Tibial nerve (tissue), 4 donors: Measurements from ENCODE around the gene DOCK2. TPM values are rescaled to one million over a fixed set of nuclear protein-coding genes. Genes with fewer than 3 reads are reported as not detected.

Experiments
- DNase-seq, 2 donors: peaks; one replicate each; pipeline ENCODE4 v3.0.0-alpha.2; 2019; ENCODE audit warnings: low spot score in 2 of 2
- H3K27ac ChIP-seq, 4 donors: fragments of 200-600 bp; sonication (generic) in 3 of 4; one replicate each; pipeline ENCODE4 v1.5.1; 2017 to 2019; ENCODE audit warnings: mild to moderate bottlenecking in 1 of 4
- H3K27me3 ChIP-seq, 2 donors: fragments of 200-600 bp; sonication (generic) in 1 of 2; one replicate each; pipeline versions ENCODE4 v1.5.1 to v1.6.0; 2017 to 2019
- H3K36me3 ChIP-seq, 3 donors: fragments of 200-600 bp; sonication (generic); one replicate each; pipeline ENCODE4 v1.5.1; 2018 to 2019
- H3K4me1 ChIP-seq, 4 donors: fragments of 200-600 bp; sonication (generic) in 3 of 4; one replicate each; pipeline ENCODE4 v1.5.1; 2017 to 2019
- H3K4me3 ChIP-seq, 4 donors: fragments of 200-600 bp; sonication (generic) in 3 of 4; one replicate each; pipeline ENCODE4 v1.5.1; 2017 to 2019; ENCODE audit warnings: mild to moderate bottlenecking in 1 of 4, moderate library complexity in 1 of 4
- H3K9me3 ChIP-seq, 4 donors: fragments of 200-600 bp; sonication (generic) in 3 of 4; one replicate each; pipeline ENCODE4 v1.5.1; 2017 to 2019
- EP300 ChIP-seq, 2 donors: sonication (generic); formaldehyde crosslinking; IDR thresholded peaks; one replicate each; pipeline ENCODE4 v1.6.1; 2017; ENCODE audit warnings: antibody characterized with exemption in 2 of 2, mild to moderate bottlenecking in 1 of 2
- POLR2A ChIP-seq, 2 donors: fragments of 450-650 bp; IDR thresholded peaks; one replicate each; pipeline ENCODE4 v1.6.1; 2017; ENCODE audit warnings: antibody characterized with exemption in 2 of 2, mild to moderate bottlenecking in 2 of 2, moderate library complexity in 2 of 2
- WGBS, 2 donors: methylation state at CpG; one replicate each; pipeline ENCODE4 v1.1.5; 2018; 5-methylcytosine and 5-hydroxymethylcytosine counted together
- total RNA-seq, 4 donors: library from RNA; depleted of rRNA; stranded (reverse); fragments of >200 nt; gene quantifications; one replicate each; pipeline ENCODE4 v1.1.0, GENCODE V29; 2016
- TF ChIP-seq, protein P1 (sequence below), 5 experiments: fragments of 200-600 bp in 3 of 5; fragments of 450-650 bp in 2 of 5; sonication (generic) in 3 of 5; IDR thresholded peaks; one replicate each; pipeline ENCODE4 v1.5.1; 2016 to 2019; ENCODE audit warnings: antibody characterized with exemption in 5 of 5, mild to moderate bottlenecking in 3 of 5, moderate library complexity in 2 of 5

Gene DOCK2
- total RNA-seq, 4 donors from 2014 or later: 14.9 to 83.4 (median 23.8) TPM

DNA sequence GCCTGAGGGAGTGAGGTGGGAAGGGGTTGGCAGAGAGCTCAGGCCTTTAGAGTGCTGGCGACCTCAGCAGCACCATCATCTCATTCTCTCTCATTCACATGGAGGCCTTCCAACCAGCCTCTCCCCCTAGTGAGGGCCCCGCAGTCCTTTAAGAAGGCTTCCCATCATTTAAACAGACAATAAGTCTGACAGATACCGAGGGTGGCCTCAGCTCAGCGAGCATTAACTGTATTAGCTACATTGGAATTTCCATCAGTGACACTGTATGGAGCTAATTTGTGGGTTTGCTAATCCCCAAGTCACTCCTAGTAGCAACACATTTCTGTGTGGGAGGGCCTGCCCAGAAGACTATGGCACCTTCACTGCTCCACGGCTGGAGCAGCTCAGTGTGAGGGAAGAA is 267.4 kb downstream of the DOCK2 start:
- WGBS, 2 donors: 64 to 72% methylated on average over 2 to 5 of the region's 5 CpGs
- no peaks in the 10 kb centered on the region for H3K36me3 ChIP-seq
- DNase-seq: no peak
- no peak overlapping the region for H3K27ac ChIP-seq
- H3K9me3 ChIP-seq: no peaks in the 10 kb centered on the region
- TF ChIP-seq EP300 (IDR thresholded peaks at IDR 0.05) (no peak), POLR2A (IDR thresholded peaks at IDR 0.05) (no peak)
- TF ChIP-seq, protein P1, sequence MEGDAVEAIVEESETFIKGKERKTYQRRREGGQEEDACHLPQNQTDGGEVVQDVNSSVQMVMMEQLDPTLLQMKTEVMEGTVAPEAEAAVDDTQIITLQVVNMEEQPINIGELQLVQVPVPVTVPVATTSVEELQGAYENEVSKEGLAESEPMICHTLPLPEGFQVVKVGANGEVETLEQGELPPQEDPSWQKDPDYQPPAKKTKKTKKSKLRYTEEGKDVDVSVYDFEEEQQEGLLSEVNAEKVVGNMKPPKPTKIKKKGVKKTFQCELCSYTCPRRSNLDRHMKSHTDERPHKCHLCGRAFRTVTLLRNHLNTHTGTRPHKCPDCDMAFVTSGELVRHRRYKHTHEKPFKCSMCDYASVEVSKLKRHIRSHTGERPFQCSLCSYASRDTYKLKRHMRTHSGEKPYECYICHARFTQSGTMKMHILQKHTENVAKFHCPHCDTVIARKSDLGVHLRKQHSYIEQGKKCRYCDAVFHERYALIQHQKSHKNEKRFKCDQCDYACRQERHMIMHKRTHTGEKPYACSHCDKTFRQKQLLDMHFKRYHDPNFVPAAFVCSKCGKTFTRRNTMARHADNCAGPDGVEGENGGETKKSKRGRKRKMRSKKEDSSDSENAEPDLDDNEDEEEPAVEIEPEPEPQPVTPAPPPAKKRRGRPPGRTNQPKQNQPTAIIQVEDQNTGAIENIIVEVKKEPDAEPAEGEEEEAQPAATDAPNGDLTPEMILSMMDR (IDR thresholded peaks at IDR 0.05): no peak
- H3K27me3 ChIP-seq: no peaks in the 10 kb centered on the region
- H3K4me1 ChIP-seq: no peaks in the 10 kb centered on the region
- no peak overlapping the region for H3K4me3 ChIP-seq

DNA sequence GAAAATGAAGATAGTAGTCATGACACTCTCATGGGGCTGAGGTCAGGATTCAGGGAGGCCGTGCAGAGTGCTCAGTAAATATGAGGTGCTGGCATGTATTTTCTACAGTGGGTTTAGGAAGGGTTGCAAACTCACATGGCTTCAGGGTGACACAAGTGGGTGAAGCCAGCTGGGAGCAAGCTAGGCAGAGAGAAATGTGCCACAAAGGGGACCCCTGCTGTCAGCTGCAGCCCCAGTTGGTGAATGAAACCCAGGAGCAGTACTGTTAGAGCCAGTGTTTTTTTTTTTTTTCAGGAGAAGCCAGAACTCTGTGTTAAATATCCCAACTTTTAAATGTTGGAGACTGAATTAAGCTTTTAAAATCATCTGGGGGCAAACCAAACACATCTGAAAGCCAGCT is 267.9 kb downstream of the DOCK2 start:
- 67 to 73% methylated on average over 1 of the region's 1 CpG for WGBS, 2 donors
- Histone ChIP-seq H3K4me1 (no peaks in the 10 kb centered on the region), H3K4me3 (no peak overlapping the region), H3K27me3 (no peaks in the 10 kb centered on the region), H3K27ac (no peak overlapping the region), H3K9me3 (no peaks in the 10 kb centered on the region), H3K36me3 (no peaks in the 10 kb centered on the region)
- DNase-seq: no peak
- TF ChIP-seq POLR2A (IDR thresholded peaks at IDR 0.05): no peak
- TF ChIP-seq EP300 (IDR thresholded peaks at IDR 0.05): no peak
- TF ChIP-seq, protein P1 (IDR thresholded peaks at IDR 0.05): no peak

DNA sequence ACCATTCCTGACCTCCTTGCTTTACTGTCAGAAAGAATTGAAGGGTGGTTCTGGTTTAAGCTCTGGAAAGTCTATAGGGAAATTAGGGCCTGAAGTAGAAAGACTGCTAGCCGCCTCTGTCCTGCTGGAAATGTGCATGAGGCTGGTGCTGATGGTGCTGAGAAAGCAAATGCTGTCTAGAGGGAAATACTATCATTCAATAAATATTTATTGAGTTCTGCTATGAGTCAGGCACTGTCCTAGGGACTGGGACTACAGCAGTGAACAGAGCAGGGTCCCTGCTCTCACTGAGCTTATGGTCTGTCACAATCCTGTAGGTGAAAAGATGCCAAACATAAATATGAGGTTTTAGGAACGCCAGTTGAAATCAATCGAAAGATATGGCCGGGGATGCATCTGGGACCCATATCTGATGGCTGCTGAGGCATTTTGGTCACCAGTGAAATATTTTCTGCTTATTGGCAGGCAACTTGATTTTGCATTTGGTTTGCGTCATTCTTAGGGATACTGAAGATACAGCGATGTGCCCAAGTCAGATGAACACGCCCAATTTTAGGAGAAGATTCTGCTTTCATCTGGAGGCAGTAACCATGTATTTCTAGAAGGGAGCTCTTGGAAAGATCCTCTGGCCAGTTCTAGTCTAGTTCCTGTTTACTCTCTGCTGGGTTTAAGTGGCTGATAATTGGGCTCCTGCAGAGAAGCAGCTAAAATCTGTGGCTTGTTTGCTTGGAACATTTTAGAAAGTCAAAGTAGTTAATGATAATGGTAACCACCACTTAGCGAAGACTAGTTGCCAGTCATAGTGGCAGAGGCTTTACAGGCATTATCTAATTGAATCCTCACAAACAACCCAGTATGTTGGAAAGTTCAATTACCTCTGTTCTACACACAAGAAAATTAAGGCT is 269.9 kb downstream of the DOCK2 start:
- H3K36me3 ChIP-seq: no peaks in the 10 kb centered on the region
- H3K4me1 ChIP-seq: no peaks in the 10 kb centered on the region
- H3K27ac ChIP-seq: no peak overlapping the region
- no peaks in the 10 kb centered on the region for H3K27me3 ChIP-seq
- TF ChIP-seq EP300 (IDR thresholded peaks at IDR 0.05) (no peak), POLR2A (IDR thresholded peaks at IDR 0.05) (no peak)
- TF ChIP-seq, protein P1 (IDR thresholded peaks at IDR 0.05): no peak
- H3K9me3 ChIP-seq: no peaks in the 10 kb centered on the region
- WGBS, 2 donors: 81 to 87% methylated on average over 8 of the region's 8 CpGs
- no peak overlapping the region for H3K4me3 ChIP-seq
- DNase-seq: no peak

DNA sequence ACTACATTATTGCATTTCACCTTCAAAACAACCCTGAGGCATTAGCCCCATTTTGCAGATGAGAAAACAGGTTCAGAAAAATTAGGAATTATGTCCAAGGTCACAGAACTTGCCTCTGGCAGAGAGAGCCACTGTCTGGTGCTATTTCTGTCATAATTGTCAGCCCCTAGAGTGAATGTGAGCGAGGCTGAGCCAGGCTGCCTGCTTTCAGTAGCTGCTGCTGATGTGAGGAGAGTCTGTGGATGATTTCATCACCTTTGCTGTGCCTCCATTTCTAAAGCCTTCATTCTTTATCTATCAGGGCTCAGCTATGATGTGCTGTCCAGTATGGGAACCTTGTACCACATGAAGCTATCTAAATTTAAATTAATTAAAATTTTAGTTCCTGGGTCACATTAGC is 271.8 kb downstream of the DOCK2 start:
- Histone ChIP-seq H3K36me3 (no peaks in the 10 kb centered on the region), H3K27ac (no peak overlapping the region), H3K9me3 (no peaks in the 10 kb centered on the region), H3K4me3 (no peak overlapping the region), H3K27me3 (no peaks in the 10 kb centered on the region), H3K4me1 (no peaks in the 10 kb centered on the region)
- TF ChIP-seq POLR2A (IDR thresholded peaks at IDR 0.05) (no peak), EP300 (IDR thresholded peaks at IDR 0.05) (no peak)
- TF ChIP-seq, protein P1 (IDR thresholded peaks at IDR 0.05): no peak
- no peak for DNase-seq
- 63 to 78% methylated on average over 1 of the region's 1 CpG for WGBS, 2 donors

DNA sequence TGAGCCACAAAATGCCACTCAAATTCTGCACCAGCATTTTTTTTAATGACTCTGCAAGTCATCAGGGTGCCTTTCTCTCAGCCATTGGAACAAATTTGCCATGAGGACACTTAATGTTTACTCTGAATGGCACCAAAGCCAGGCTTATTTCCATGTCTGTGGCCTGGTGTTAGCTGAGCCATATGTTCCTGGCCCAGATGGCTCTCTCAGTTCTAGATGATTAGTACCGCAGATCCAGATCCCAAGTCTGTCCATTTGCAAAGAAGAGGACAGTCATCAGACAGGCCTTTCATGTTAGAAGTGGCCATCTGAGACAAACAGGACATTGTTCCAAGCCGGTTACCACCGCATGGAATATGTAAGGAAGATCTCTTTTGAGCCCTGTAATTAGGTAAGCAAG is 272.9 kb downstream of the DOCK2 start:
- Histone ChIP-seq H3K4me1 (no peaks in the 10 kb centered on the region), H3K9me3 (no peaks in the 10 kb centered on the region), H3K36me3 (no peaks in the 10 kb centered on the region), H3K27ac (no peak overlapping the region), H3K27me3 (no peaks in the 10 kb centered on the region), H3K4me3 (no peak overlapping the region)
- TF ChIP-seq, protein P1 (IDR thresholded peaks at IDR 0.05): no peak
- TF ChIP-seq EP300 (IDR thresholded peaks at IDR 0.05) (no peak), POLR2A (IDR thresholded peaks at IDR 0.05) (no peak)
- DNase-seq: no peak
- 50 to 60% methylated on average over 3 of the region's 3 CpGs for WGBS, 2 donors
